ENCODE measurements around the gene KRTAP10-5.
"Not testable (repeated sequence)": the region's sequence is repeated elsewhere in the genome, so short reads cannot be mapped to it uniquely, and the experiment has no call there.

KRTAP10-5 gene

GRCh38 chr21:44569861-44570517 is 10.4 kb downstream of the KRTAP10-5 start:
- DNase-seq = no peak

- DNase-seq = no peak
These were observed 11.5 kb downstream of the KRTAP10-5 start for GRCh38 chr21:44568667-44569556.

- no peak for DNase-seq
These were observed 12.1 kb downstream of the KRTAP10-5 start for GRCh38 chr21:44568261-44568660.

GRCh38 chr21:44567481-44568171 is 12.8 kb downstream of the KRTAP10-5 start:
- no peak for DNase-seq

- no peak for DNase-seq
These were observed 14.0 kb downstream of the KRTAP10-5 start for GRCh38 chr21:44566403-44566802.

- no peak for DNase-seq
These were observed 15.4 kb downstream of the KRTAP10-5 start for GRCh38 chr21:44564886-44565598.

- no peak for DNase-seq
These were observed 16.3 kb downstream of the KRTAP10-5 start for GRCh38 chr21:44564099-44564498.

- DNase-seq = no peak
These were observed 21.7 kb downstream of the KRTAP10-5 start, which contains the start of gene KRTAP10-3 for GRCh38 chr21:44558695-44559094. TSS of gene KRTAP10-3 (minus strand) at chr21:44558795. CDS start at chr21:44558715, 80 bp downstream.

GRCh38 chr21:44558329-44558675 is 22.1 kb downstream of the KRTAP10-5 start:
- DNase-seq = not testable (repeated sequence)

- no peak for DNase-seq
These were observed 22.7 kb downstream of the KRTAP10-5 start for GRCh38 chr21:44557491-44558328.

GRCh38 chr21:44556879-44557278 is 23.5 kb downstream of the KRTAP10-5 start:
- no peak for DNase-seq

- DNase-seq = no peak
These were observed 25.1 kb downstream of the KRTAP10-5 start for GRCh38 chr21:44555200-44555875.

GRCh38 chr21:44552681-44553080 is 27.7 kb downstream of the KRTAP10-5 start:
- no peak for DNase-seq

- DNase-seq = no peak
These were observed 28.3 kb downstream of the KRTAP10-5 start for GRCh38 chr21:44552136-44552535.

- no peak for DNase-seq
These were observed 29.0 kb downstream of the KRTAP10-5 start, which contains the start of gene KRTAP10-2 for GRCh38 chr21:44551340-44551961. TSS of gene KRTAP10-2 (minus strand) at chr21:44551505. CDS start at chr21:44551458, 47 bp downstream.

- no peak for DNase-seq
These were observed 29.6 kb downstream of the KRTAP10-5 start for GRCh38 chr21:44550807-44551206.

- DNase-seq = not testable (repeated sequence)
These were observed 30.1 kb downstream of the KRTAP10-5 start for GRCh38 chr21:44550285-44550684.

GRCh38 chr21:44549525-44550211 is 30.7 kb downstream of the KRTAP10-5 start:
- DNase-seq = no peak

GRCh38 chr21:44548922-44549321 is 31.5 kb downstream of the KRTAP10-5 start:
- no peak for DNase-seq

GRCh38 chr21:44548381-44548780 is 32.0 kb downstream of the KRTAP10-5 start:
- no peak for DNase-seq

Measured in amniotic stem cell (primary cell).